ACC112 (cell line): ENCODE measurements around the gene PACSIN1.

Source experiments
- H2AFZ ChIP-seq: fragments of 200-600 bp; sonication (generic); one replicate; pipeline ENCODE4 v1.6.0; 2017; ENCODE audit warnings: antibody characterized with exemption, low read length; ENCODE audit not compliant: unreplicated experiment
- H3K27ac ChIP-seq: fragments of 200-600 bp; sonication (generic); 2 replicates; pipeline ENCODE4 v1.5.1; 2014; ENCODE audit warnings: low read depth, mild to moderate bottlenecking, antibody characterized with exemption, low read length, moderate library complexity
- H3K27me3 ChIP-seq: fragments of 200-600 bp; sonication (generic); 2 replicates; pipeline ENCODE4 v1.6.1; 2014; ENCODE audit warnings: mild to moderate bottlenecking, antibody characterized with exemption, low read length, moderate library complexity, mixed read lengths; ENCODE audit not compliant: insufficient read depth
- H3K36me3 ChIP-seq: fragments of 200-600 bp; sonication (generic); 2 replicates; pipeline ENCODE4 v1.6.1; 2016; ENCODE audit warnings: mild to moderate bottlenecking, antibody characterized with exemption, low read length, moderate library complexity, mixed read lengths; ENCODE audit not compliant: insufficient read depth
- H3K4me1 ChIP-seq: fragments of 200-600 bp; sonication (generic); one replicate; pipeline ENCODE4 v1.6.1; 2016; ENCODE audit warnings: low read length, mixed read lengths; ENCODE audit not compliant: insufficient read depth, unreplicated experiment, control insufficient read depth
- H3K4me3 ChIP-seq: fragments of 200-600 bp; sonication (generic); 2 replicates; pipeline ENCODE4 v1.5.1; 2014; ENCODE audit warnings: mild to moderate bottlenecking, low read depth, low read length
- H3K79me2 ChIP-seq: fragments of 200-600 bp; sonication (generic); one replicate; pipeline ENCODE4 v1.6.0; 2016; ENCODE audit warnings: low read length; ENCODE audit not compliant: control insufficient read depth, unreplicated experiment, insufficient read depth

PACSIN1 gene

DNA sequence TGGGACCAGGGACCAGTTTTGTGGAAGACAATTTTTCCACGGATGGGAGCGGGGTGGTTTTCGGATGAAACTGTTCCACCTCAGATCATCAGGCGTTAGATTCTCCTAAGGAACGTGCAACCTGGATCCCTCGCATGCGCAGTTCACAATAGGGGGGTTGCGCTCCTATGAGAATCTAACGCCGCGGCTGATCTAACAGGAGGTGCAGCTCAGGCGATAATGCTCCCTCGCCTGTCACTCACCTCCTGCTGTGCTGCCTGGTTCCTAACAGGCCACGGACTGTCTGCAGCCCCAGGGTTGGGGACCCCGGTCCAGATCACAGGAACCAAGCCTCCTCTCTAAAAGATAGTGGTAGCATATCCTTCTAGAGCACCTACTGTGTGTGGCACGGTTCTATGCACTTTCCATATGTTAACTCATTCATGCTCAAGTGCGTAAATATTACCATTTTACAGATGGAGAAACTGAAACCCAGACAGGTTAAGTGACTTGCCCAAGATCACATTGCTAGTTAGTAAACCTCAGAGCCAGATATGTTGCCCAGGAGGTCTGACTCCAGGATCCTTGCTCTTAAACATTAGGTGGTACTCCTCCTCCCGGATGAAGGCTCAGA is 65.0 kb downstream of the PACSIN1 start:
- Histone ChIP-seq H2AFZ (no peak overlapping the region), H3K27me3 (no peaks in the 10 kb centered on the region), H3K4me3 (no peak overlapping the region), H3K79me2 (no peaks in the 10 kb centered on the region), H3K4me1 (peaks cover 9% of the 10 kb centered on the region), H3K27ac (no peak overlapping the region), H3K36me3 (no peaks in the 10 kb centered on the region)

DNA sequence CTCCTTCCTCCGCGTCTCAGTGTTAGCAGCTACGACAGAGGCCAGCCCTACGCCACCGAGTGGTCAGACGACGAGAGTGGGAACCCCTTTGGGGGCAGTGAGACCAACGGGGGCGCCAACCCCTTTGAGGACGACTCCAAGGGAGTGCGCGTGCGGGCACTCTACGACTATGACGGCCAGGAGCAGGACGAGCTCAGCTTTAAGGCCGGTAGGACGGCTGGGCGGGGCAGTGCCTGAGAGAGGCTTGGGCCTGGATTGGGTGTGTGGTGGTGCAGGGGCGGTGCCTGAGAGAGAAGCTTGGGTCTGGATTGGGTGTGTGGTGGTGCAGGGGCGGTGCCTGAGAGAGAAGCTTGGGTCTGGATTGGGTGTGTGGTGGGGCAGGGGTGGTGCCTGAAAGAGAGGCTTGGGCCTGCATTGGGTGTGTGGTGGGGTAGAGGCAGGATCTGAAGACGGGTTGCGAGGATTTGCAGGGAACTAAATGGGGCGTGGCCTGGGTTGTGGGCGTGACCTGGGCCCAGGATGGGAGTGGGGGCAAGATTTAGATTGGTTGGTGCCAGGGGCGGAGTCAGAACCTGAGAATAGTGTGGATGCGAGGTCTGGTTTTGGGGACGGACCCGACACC is 65.8 kb downstream of the PACSIN1 start:
- Histone ChIP-seq H3K36me3 (no peaks in the 10 kb centered on the region), H3K4me3 (no peak overlapping the region), H3K27ac (no peak overlapping the region), H3K4me1 (peaks cover 4% of the 10 kb centered on the region), H3K27me3 (no peaks in the 10 kb centered on the region), H2AFZ (no peak overlapping the region), H3K79me2 (no peaks in the 10 kb centered on the region)

DNA sequence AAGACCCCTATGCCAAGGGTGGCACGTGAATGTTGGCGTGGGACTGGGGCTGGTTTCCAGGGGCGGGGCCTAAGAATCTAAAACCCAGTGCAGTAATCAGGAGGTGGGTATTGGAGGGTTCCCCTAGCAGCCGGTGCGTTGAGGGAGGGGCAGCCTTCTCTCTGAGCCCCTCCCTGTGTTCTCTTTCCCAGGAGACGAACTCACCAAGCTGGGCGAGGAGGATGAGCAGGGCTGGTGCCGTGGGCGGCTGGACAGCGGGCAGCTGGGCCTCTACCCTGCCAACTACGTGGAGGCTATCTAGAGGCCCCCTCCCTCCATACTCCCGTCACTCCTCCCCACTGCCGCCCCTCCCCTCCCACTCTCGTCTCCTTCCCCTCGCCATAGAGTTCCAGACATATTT is 66.4 kb downstream of the PACSIN1 start:
- no peak overlapping the region for H2AFZ ChIP-seq
- H3K27ac ChIP-seq: no peak overlapping the region

DNA sequence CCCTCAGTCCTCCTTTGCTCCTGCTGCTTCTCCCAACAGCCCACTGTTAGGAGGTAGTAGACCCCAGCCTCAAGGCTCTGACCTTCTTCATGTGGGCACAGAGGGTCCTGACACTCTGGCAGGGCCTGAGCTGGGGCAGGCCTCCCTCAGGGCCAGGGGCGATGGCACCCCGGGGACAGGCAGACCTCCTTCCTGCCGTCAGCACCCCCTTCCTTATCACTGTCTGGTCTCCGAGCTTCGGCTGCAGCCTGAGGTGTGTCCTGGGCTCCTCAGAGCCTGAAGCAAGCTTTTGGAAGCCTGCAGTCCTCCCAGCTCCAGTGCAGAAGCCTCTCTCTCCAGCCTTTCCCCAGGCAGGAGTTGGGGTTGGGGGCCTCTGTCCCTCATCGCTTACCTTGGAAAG is 68.3 kb downstream of the PACSIN1 start:
- no peak overlapping the region for H2AFZ ChIP-seq
- H3K4me3 ChIP-seq: no peak overlapping the region
- H3K27me3 ChIP-seq: no peaks in the 10 kb centered on the region
- H3K27ac ChIP-seq: no peak overlapping the region
- no peaks in the 10 kb centered on the region for H3K36me3 ChIP-seq
- H3K79me2 ChIP-seq: no peaks in the 10 kb centered on the region
- H3K4me1 ChIP-seq: no peaks in the 10 kb centered on the region

More for the DNA sequence above, 66.4 kb downstream of the PACSIN1 start:
- no peak overlapping the region for H3K4me3 ChIP-seq
- H3K4me1 ChIP-seq: peaks cover 3% of the 10 kb centered on the region
- no peaks in the 10 kb centered on the region for H3K79me2 ChIP-seq
- H3K36me3 ChIP-seq: no peaks in the 10 kb centered on the region
- no peaks in the 10 kb centered on the region for H3K27me3 ChIP-seq

DNA sequence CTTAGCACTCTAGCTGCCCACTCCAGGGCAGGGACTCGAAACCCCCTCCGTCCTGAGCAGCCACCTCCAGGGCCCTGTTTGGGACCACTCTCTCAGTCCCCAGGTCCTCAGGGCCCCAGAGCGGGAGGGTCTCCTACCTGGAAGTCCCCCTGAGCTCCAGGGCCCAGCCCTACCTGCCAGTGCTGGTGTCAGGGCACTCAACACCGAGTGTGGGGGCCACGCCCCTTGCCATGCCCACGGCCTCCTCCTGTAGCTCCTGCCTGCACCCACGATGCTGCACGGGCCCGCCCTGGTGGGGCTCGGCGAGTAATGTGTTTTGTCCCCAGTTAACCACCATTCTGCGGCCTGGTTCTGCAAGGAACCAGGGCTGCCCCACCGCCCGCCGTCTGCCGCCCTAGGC is 68.8 kb downstream of the PACSIN1 start:
- H2AFZ ChIP-seq: no peak overlapping the region
- H3K79me2 ChIP-seq: no peaks in the 10 kb centered on the region
- H3K27me3 ChIP-seq: no peaks in the 10 kb centered on the region
- H3K4me3 ChIP-seq: no peak overlapping the region
- no peak overlapping the region for H3K27ac ChIP-seq
- H3K36me3 ChIP-seq: no peaks in the 10 kb centered on the region
- no peaks in the 10 kb centered on the region for H3K4me1 ChIP-seq

DNA sequence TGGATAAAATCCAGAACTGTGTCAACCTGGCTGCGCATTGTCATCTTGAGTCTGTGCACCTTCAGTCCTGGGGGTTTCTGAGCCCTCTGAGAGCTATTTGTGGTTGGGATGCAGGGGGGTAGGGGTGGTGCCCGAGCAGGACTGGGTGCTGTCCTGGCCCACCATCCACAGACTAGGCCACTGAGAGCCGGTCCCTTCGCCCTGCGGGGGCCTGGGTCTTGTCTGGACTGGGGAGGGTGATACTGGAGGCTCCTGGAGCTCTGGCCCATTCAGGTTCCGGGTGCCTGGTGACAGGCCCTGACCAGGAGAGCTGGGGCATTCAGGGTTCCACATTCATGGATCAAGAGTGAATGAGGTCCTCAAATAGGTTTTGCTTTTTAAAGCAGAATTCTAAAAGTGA is 69.3 kb downstream of the PACSIN1 start:
- Histone ChIP-seq H3K79me2 (no peaks in the 10 kb centered on the region), H3K36me3 (no peaks in the 10 kb centered on the region), H3K27ac (no peak overlapping the region), H3K4me1 (no peaks in the 10 kb centered on the region), H3K4me3 (no peak overlapping the region), H2AFZ (no peak overlapping the region), H3K27me3 (no peaks in the 10 kb centered on the region)

DNA sequence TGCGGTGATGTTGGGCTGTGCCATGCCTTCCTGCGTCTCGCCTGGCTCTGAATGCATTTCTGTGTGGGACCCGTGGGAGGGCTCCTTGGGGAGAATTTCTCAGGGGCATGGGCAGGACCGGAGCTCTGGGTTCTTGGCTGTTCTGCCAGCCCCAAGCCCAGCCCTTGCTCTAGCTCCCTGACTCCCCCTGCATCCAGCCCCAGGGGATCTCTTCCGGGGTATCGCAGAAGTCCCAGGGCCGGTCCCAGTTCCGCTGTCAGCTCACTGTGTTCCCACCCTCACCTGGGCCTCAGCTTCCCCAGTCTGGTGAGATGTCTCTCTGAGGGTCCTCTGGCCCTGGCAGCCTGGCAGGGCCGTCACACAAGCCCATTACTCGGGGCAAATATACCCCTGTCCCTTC is 69.8 kb downstream of the PACSIN1 start:
- Histone ChIP-seq H3K36me3 (no peaks in the 10 kb centered on the region), H3K27me3 (no peaks in the 10 kb centered on the region), H3K4me3 (no peak overlapping the region), H3K4me1 (no peaks in the 10 kb centered on the region), H3K27ac (no peak overlapping the region), H3K79me2 (no peaks in the 10 kb centered on the region), H2AFZ (no peak overlapping the region)

DNA sequence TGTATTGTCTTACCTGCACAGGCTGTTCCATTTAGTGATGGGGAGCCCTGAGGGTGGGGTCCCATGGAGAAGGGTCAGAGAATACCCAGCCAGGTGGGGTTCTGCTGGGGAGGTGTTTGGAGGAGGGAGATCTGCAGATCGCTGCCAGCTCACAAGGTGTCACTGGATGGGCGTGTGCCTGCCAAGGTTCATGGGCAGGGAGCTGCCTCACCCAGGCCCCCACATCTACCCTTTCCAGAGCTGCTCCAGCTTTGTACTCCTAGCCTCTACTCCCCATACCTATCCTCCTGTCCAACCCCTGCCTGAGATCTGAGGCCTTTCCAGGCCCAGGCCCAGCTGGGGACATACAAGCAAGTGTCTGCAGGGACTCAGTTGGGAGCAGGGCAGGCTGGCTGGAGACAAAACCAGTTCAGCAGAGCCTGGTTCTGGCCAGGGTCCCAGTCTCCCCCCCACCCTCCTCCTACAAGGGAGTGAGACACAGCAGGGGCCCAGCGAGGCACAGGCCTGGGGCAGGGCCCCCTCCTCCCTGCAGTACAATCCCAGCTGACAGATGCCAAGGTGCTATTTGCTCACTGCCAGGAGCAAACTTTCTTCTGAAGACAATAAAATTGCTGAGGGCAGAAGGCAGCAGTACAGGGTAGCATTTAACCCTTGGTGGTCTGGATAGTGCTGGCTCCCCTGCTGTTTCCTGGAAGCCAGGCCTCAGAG is 70.5 kb downstream of the PACSIN1 start:
- H3K79me2 ChIP-seq: no peaks in the 10 kb centered on the region
- H3K4me3 ChIP-seq: no peak overlapping the region
- no peaks in the 10 kb centered on the region for H3K27me3 ChIP-seq
- no peaks in the 10 kb centered on the region for H3K4me1 ChIP-seq
- no peak overlapping the region for H2AFZ ChIP-seq
- no peak overlapping the region for H3K27ac ChIP-seq
- H3K36me3 ChIP-seq: no peaks in the 10 kb centered on the region

DNA sequence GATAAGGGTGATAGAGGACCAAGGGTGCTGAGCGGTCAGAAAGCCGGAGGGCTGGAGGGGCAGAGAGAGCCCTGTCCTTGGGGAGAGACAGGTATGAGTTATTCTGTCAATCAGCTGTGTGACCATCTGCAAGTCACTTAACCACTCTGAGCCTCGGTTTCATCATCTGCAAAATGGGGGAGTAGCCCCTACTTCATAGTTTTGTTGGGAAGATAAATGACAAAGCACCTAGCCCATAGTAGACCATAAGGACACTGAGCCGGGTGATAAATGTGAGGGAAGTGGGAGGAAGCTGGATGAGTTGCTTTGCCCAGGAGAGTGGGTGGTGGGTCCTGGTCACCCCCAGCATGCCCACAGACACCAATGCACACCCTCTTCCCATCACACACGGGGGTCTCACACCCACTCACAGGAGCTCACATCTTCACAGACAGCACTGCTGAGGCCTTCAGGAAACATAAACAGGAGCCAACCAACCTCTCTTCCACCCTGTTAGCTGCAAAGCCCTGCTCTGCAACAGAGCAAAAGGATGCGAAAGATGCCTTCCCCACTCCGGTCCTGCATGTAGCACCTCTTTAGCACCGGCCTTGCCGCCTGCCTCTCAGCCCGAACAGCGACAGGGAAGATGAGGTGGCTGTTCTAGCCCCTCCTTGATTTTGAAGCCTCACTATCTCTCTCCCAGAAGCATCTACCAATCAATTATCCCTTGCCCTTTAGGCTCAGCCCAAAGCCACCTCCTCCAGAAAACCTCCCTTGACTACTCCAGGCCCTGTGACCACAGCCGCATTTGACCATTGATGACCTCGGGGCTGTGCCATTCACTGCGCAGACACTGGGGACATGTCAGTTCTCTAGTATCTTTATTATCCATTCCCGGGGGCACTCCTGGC is 71.3 kb downstream of the PACSIN1 start:
- Histone ChIP-seq H3K4me3 (no peak overlapping the region), H3K27ac (no peak overlapping the region), H3K4me1 (no peaks in the 10 kb centered on the region), H3K36me3 (no peaks in the 10 kb centered on the region), H3K79me2 (no peaks in the 10 kb centered on the region), H3K27me3 (no peaks in the 10 kb centered on the region), H2AFZ (no peak overlapping the region)

DNA sequence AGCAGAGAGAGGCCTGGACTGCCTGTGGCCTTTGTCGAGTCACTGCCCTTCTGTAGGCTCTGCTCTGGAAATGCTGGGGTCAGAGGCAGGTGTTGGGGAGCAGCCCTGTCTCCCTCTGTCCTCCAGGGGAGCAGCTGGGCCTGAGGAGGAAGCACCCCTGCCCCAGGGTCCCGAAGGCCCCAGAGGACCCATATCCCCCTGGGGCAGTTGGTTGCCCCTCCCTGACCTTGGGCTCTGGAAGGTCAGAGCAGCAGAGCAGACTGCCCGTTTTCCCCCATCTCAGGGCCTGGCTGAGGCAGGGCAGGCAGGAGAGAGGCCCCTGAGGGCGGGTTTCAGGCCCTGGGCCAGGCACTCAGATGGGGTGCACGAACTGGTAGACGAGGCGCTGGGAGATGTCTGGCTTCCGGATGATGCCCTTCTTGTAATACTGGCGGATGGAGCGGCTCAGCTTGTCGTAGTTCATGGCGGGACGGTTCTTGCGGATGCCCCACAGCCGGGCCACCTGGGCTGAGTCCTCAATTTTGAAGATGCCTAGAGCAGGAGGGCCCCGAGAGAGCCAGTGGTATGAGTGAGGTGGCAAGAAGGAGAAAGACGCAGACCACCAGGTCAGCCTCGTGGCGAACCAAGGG is 72.2 kb downstream of the PACSIN1 start:
- Histone ChIP-seq H3K27ac (no peak overlapping the region), H2AFZ (no peak overlapping the region), H3K4me3 (no peak overlapping the region), H3K27me3 (no peaks in the 10 kb centered on the region), H3K79me2 (no peaks in the 10 kb centered on the region), H3K36me3 (no peaks in the 10 kb centered on the region), H3K4me1 (peaks cover under 1% of the 10 kb centered on the region)
